CD8-positive, alpha-beta memory T cell (primary cell): ENCODE data around the gene SLC16A2. TPM values are rescaled to one million over a fixed set of nuclear protein-coding genes. Genes with fewer than 3 reads are reported as not detected.

Experiments used
- CTCF ChIA-PET: fragments of 350-600 bp; sonication (Branson Sonifier 250); formaldehyde crosslinking; loops from one replicate; lab custom pipeline; 2021; ENCODE audit warnings: antibody characterized with exemption; lab: Charles Lee
- POLR2A ChIA-PET: fragments of 350-600 bp; sonication (Branson Sonifier 250); formaldehyde crosslinking; loops from one replicate; lab custom pipeline; 2021; ENCODE audit warnings: antibody characterized with exemption; lab: Charles Lee
- DNase-seq, 5 donors: peaks; one replicate each; pipeline versions ENCODE4 v3.0.0 to v3.0.0-alpha.2; 2020 to 2022; ENCODE audit warnings: mixed read lengths in 1 of 5
- H3K27ac ChIP-seq: one replicate; pipeline ENCODE4 v1.7.0; 2013; ENCODE audit warnings: low read depth, mild to moderate bottlenecking, low read length, moderate library complexity
- H3K27me3 ChIP-seq: 2 replicates; pipeline ENCODE4 v1.7.0; 2013; ENCODE audit warnings: low read length, mild to moderate bottlenecking; ENCODE audit not compliant: insufficient read depth, poor library complexity, severe bottlenecking
- H3K36me3 ChIP-seq: 2 replicates; pipeline ENCODE4 v1.7.0; 2013; ENCODE audit warnings: mild to moderate bottlenecking, low read length, moderate library complexity; ENCODE audit not compliant: insufficient read depth
- H3K4me1 ChIP-seq: 2 replicates; pipeline ENCODE4 v1.7.0; 2013; ENCODE audit warnings: mild to moderate bottlenecking, low read length, moderate library complexity; ENCODE audit not compliant: insufficient read depth
- H3K4me3 ChIP-seq: 2 replicates; pipeline ENCODE4 v1.7.0; 2013; ENCODE audit warnings: mild to moderate bottlenecking, low read length
- H3K9me3 ChIP-seq: 2 replicates; pipeline ENCODE4 v1.7.0; 2013; ENCODE audit warnings: mild to moderate bottlenecking, low read length
- H3K27ac Mint-ChIP-seq, 8 donors: one replicate each; pipeline ENCODE4 v1.8.0; 2020 to 2021; ENCODE audit warnings: mixed read lengths in 8 of 8, mild to moderate bottlenecking in 6 of 8, inconsistent platforms in 3 of 8, moderate library complexity in 3 of 8
- H3K27me3 Mint-ChIP-seq, 2 donors: one replicate each; pipeline ENCODE4 v1.8.0; 2020 to 2021; ENCODE audit warnings: mixed read lengths in 2 of 2, mild to moderate bottlenecking in 1 of 2, moderate library complexity in 1 of 2
- H3K36me3 Mint-ChIP-seq, 3 donors: one replicate each; pipeline ENCODE4 v1.8.0; 2020 to 2021; ENCODE audit warnings: mixed read lengths in 3 of 3, inconsistent platforms in 1 of 3, mild to moderate bottlenecking in 1 of 3
- H3K4me1 Mint-ChIP-seq, 3 donors: one replicate each; pipeline ENCODE4 v1.8.0; 2020 to 2021; ENCODE audit warnings: mixed read lengths in 3 of 3, inconsistent platforms in 1 of 3, mild to moderate bottlenecking in 1 of 3
- H3K4me3 Mint-ChIP-seq, 7 donors: one replicate each; pipeline ENCODE4 v1.8.0; 2020 to 2021; ENCODE audit warnings: mixed read lengths in 7 of 7, mild to moderate bottlenecking in 6 of 7, moderate library complexity in 4 of 7, inconsistent platforms in 2 of 7
- H3K9me3 Mint-ChIP-seq, 5 donors: one replicate each; pipeline ENCODE4 v1.8.0; 2020 to 2022; ENCODE audit warnings: mixed read lengths in 5 of 5, mild to moderate bottlenecking in 3 of 5, moderate library complexity in 2 of 5, inconsistent platforms in 1 of 5
- polyA plus RNA-seq: library from polyadenylated mRNA; unstranded; fragments of 300-500 nt; fragmentation: Illumina TruSeq; gene quantifications from one replicate; pipeline ENCODE4 v1.2.3, GENCODE V29; 2021
- total RNA-seq, 2 experiments: library from RNA; stranded (reverse); gene quantifications; one replicate each; pipeline ENCODE4 v1.2.3, GENCODE V29; 2021

The SLC16A2 gene
- total RNA-seq (under 1 TPM; 0.46 to 0.78 TPM), polyA plus RNA-seq (0.24 TPM)

DNA sequence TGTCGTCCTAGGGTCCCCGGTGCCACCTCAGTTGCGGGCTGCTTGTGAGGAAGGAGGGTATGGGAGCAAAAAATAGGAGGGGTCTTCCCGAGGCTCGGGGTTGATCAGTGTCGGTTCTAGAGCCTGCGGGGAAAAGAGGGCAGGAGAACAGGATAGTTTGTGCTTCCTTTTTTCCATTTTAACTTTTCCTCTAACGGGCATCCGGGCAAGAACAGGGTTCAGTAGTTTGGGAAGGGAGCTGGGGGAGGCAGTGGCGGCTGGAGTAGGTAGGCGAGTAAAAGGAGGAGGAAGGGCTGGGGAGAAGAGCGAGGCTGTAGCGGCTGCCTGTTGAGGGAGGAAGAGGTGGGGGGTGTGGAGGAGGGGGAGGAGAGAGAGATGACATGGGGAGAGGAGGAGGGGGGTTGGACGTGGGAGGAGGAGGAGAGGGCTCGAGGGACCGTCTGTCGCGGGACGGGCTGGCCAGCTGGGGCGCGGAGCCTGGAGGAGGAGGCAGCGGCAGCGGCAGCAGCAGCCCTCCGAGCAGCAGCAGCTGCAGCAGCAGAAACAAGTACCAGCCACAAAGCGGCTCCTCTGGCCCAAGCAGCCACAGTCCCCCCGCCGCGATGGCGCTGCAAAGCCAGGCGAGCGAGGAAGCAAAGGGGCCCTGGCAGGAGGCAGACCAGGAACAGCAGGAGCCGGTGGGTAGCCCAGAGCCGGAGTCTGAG, at the start of gene SLC16A2:
Gene SLC16A2, plus strand, starts transcription at position 458 of the 704 bp plus-strand sequence. Its CDS starts 145 bp downstream, at position 603.
- Mint-ChIP-seq H3K4me3 (peak within 1 kb of the TSS; percentile 68 to 93 (median 83)), H3K9me3 (no peaks in the 10 kb centered on the region), H3K27ac (peak within 1 kb of the TSS in 1 of 8 donors; percentile 46), H3K4me1 (peaks cover 6 to 18% (median 10%) of the 10 kb centered on the region in 3 donors), H3K27me3 (peaks cover 28% of the 10 kb centered on the region in 2 donors), H3K36me3 (no peaks in the 10 kb centered on the region)
- POLR2A ChIA-PET = no interaction called here
- DNase-seq = peak in 4 of 5 donors; percentile 7 to 50 (median 18)
- no peaks in the 10 kb centered on the region for H3K9me3 ChIP-seq
- H3K27me3 ChIP-seq = no peaks in the 10 kb centered on the region
- H3K4me1 ChIP-seq = no peaks in the 10 kb centered on the region
- no peak within 1 kb of the TSS for H3K27ac ChIP-seq
- CTCF ChIA-PET = no interaction called here
- H3K36me3 ChIP-seq = no peaks in the 10 kb centered on the region
- peak within 1 kb of the TSS; percentile 39 for H3K4me3 ChIP-seq

DNA sequence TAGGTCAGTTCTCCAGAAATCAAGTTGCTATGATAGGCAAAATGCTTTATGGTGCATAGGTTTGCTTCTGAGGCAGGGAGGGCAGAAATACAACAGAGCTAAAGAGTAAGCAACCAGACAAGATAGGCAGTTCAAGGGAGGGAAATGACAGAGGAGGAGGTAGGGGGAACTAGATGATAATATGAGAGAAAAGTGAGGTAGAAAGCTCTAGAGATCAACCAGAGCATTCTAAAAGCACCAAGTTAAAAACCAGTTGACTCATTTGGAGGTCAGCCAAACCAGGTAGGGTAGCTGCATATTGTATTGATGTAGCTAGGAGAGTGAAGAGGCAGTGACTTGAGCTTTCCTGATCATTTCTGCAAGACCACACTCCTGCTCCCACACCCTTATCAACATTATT, 49.0 kb upstream of the SLC16A2 start:
- H3K4me1 Mint-ChIP-seq = no peaks in the 10 kb centered on the region
- no peak overlapping the region for H3K27ac Mint-ChIP-seq
- Histone ChIP-seq H3K27me3 (no peaks in the 10 kb centered on the region), H3K4me1 (no peaks in the 10 kb centered on the region), H3K27ac (no peak overlapping the region), H3K9me3 (no peaks in the 10 kb centered on the region), H3K4me3 (no peak overlapping the region), H3K36me3 (no peaks in the 10 kb centered on the region)
- ChIA-PET CTCF (no interaction called here), POLR2A (no interaction called here)
- no peaks in the 10 kb centered on the region for H3K9me3 Mint-ChIP-seq
- no peaks in the 10 kb centered on the region for H3K36me3 Mint-ChIP-seq
- H3K4me3 Mint-ChIP-seq = no peak overlapping the region
- DNase-seq = no peak
- H3K27me3 Mint-ChIP-seq = no peaks in the 10 kb centered on the region

DNA sequence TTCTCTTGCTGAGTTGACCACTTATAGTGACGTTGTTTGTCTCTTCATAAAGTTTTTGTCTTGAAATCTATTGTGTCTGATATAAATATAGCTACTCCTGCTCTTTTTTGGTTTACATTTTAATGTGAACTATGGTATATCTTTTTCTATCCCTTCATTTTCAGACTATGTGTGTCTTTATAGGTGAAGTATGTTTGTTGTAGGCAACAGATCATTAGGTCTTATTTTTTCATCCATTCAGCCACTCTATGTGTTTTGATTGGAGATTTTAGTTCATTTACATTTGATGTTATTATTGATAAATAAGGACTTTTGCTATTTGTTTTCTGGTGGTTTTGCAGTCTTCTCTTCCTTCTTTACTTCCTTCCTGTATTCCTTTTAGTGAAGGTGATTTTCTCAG, 44.0 kb upstream of the SLC16A2 start:
- Mint-ChIP-seq H3K4me1 (no peaks in the 10 kb centered on the region), H3K27me3 (peaks cover 0 to 9% of the 10 kb centered on the region in 2 donors), H3K9me3 (no peaks in the 10 kb centered on the region), H3K36me3 (no peaks in the 10 kb centered on the region), H3K4me3 (no peak overlapping the region), H3K27ac (no peak overlapping the region)
- Histone ChIP-seq H3K36me3 (no peaks in the 10 kb centered on the region), H3K4me1 (no peaks in the 10 kb centered on the region), H3K4me3 (no peak overlapping the region), H3K9me3 (no peaks in the 10 kb centered on the region), H3K27me3 (no peaks in the 10 kb centered on the region), H3K27ac (no peak overlapping the region)
- DNase-seq = no peak
- ChIA-PET POLR2A (no interaction called here), CTCF (no interaction called here)

DNA sequence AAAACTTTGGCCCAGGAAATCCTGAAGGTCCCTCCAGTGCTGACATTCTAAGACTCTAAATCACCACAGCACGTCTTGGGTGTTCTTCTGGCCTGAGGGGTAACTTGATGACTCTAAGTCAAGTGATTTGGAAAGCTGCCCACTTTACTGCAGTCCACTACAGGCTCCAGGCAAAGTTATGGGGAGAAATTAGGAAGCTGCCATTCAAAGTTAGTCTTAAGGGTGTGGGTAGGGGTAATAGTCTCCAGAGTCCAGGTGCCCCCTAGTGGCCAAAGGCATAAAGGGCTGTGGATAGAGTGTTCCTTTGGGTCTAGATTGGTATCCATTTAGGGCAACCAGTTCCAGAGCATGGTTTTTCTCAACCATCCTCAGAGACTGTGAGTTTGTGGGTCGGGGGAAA, 38.7 kb upstream of the SLC16A2 start:
- H3K27me3 Mint-ChIP-seq = peaks cover 5 to 12% of the 10 kb centered on the region in 2 donors
- no peaks in the 10 kb centered on the region for H3K9me3 Mint-ChIP-seq
- no peak overlapping the region for H3K4me3 Mint-ChIP-seq
- Histone ChIP-seq H3K36me3 (no peaks in the 10 kb centered on the region), H3K9me3 (no peaks in the 10 kb centered on the region), H3K4me3 (no peak overlapping the region), H3K27ac (no peak overlapping the region), H3K4me1 (no peaks in the 10 kb centered on the region), H3K27me3 (no peaks in the 10 kb centered on the region)
- H3K36me3 Mint-ChIP-seq = no peaks in the 10 kb centered on the region
- POLR2A ChIA-PET = no interaction called here
- DNase-seq = peak; percentile 14 to 52 (median 25)
- CTCF ChIA-PET = interaction anchor here (1.0 kb wide), 2 partner anchors 14 to 44 kb away, joined by 3 read pairs; no protein-coding TSS in a partner anchor
- H3K4me1 Mint-ChIP-seq = no peaks in the 10 kb centered on the region
- no peak overlapping the region for H3K27ac Mint-ChIP-seq

DNA sequence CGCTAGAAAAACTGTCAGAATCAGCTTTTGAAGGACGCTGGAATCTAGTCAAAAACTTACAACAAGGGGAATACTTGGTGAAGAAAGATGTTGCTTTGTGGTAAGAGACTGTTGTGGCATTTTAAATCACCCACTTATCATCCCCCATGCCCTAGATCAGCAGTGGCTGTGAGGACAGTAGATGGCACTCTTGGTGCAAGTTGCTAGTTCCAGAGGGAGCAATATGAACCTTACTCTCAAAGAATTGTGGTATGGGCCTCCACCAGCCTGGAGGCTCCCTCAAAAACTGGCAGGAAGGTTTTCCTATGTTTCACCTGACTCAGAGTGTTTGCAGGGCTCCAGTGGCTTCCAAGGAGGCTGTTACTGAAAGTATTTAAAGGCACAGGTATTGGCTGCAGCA, 37.7 kb upstream of the SLC16A2 start:
- DNase-seq = no peak
- Histone ChIP-seq H3K9me3 (no peaks in the 10 kb centered on the region), H3K4me3 (no peak overlapping the region), H3K27me3 (no peaks in the 10 kb centered on the region), H3K27ac (no peak overlapping the region), H3K36me3 (no peaks in the 10 kb centered on the region), H3K4me1 (no peaks in the 10 kb centered on the region)
- H3K4me3 Mint-ChIP-seq = no peak overlapping the region
- CTCF ChIA-PET = interaction anchor here (1.0 kb wide), 1 partner anchor 163 kb away, joined by 3 read pairs; no protein-coding TSS in a partner anchor
- H3K4me1 Mint-ChIP-seq = no peaks in the 10 kb centered on the region
- no peaks in the 10 kb centered on the region for H3K9me3 Mint-ChIP-seq
- POLR2A ChIA-PET = no interaction called here
- H3K36me3 Mint-ChIP-seq = no peaks in the 10 kb centered on the region
- H3K27me3 Mint-ChIP-seq = peaks cover 6 to 9% of the 10 kb centered on the region in 2 donors
- H3K27ac Mint-ChIP-seq = no peak overlapping the region

DNA sequence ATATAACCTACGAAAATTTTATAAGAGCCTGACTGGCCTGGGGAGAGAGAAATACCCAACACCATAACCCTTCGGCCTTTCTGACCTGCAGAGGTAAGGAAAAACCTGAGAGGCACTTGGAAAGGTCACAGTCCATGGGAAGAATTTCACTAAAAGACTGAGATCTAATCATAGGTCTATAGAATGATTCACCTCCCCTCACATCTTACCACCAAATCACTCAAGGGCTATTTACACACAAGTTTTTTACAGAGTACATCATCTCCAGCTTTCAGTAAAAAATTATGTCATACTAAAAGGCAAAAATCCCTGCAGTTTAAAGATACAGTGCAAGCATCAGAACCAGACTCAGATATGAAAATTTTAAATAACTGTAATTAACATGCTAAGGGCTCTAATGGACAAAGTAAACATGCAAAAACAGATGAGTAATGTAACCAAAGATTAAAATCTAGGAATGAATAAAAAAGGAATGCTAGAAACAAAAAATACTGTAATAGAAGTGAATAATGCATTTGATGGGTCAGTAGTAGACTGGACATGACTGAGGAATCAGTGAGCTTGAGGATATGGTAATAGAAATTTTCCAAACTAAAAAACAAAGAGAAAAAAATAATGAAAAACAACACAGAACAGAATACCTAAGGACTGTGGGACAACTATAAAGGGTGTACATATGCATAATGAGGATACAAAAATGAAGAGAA, 32.1 kb upstream of the SLC16A2 start:
- no peaks in the 10 kb centered on the region for H3K9me3 ChIP-seq
- H3K4me1 ChIP-seq = no peaks in the 10 kb centered on the region
- CTCF ChIA-PET = no interaction called here
- no peak for DNase-seq
- Mint-ChIP-seq H3K36me3 (no peaks in the 10 kb centered on the region), H3K4me1 (no peaks in the 10 kb centered on the region), H3K9me3 (no peaks in the 10 kb centered on the region), H3K4me3 (no peak overlapping the region), H3K27ac (no peak overlapping the region), H3K27me3 (peaks cover 13 to 25% of the 10 kb centered on the region in 2 donors)
- no peak overlapping the region for H3K27ac ChIP-seq
- H3K27me3 ChIP-seq = no peaks in the 10 kb centered on the region
- POLR2A ChIA-PET = no interaction called here
- H3K36me3 ChIP-seq = no peaks in the 10 kb centered on the region
- H3K4me3 ChIP-seq = no peak overlapping the region

DNA sequence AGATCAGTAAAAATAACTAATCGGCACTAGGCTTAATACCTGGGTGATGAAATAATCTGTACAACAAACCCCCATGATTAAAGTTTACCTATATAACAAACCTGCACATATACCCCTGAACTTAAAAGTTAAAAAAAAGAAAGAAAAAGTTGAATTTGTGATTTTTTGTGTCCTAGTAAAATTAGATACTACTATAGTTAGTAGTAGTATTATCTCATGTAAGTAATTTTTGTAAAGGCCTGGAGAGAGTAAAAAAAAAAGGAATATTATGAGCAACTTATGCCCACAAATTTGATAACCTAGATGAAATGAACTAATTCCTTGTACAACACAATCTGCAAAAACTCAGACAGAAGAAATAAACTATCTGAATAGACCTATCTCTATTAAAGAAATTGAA, 25.7 kb upstream of the SLC16A2 start:
- no peaks in the 10 kb centered on the region for H3K9me3 Mint-ChIP-seq
- H3K27me3 ChIP-seq = no peaks in the 10 kb centered on the region
- no peaks in the 10 kb centered on the region for H3K4me1 ChIP-seq
- no peak overlapping the region for H3K4me3 ChIP-seq
- H3K27ac ChIP-seq = no peak overlapping the region
- no peaks in the 10 kb centered on the region for H3K36me3 Mint-ChIP-seq
- H3K4me1 Mint-ChIP-seq = no peaks in the 10 kb centered on the region
- no peak for DNase-seq
- H3K36me3 ChIP-seq = no peaks in the 10 kb centered on the region
- ChIA-PET POLR2A (no interaction called here), CTCF (no interaction called here)
- no peaks in the 10 kb centered on the region for H3K9me3 ChIP-seq
- no peak overlapping the region for H3K27ac Mint-ChIP-seq
- peaks cover 15 to 16% of the 10 kb centered on the region in 2 donors for H3K27me3 Mint-ChIP-seq
- no peak overlapping the region for H3K4me3 Mint-ChIP-seq

DNA sequence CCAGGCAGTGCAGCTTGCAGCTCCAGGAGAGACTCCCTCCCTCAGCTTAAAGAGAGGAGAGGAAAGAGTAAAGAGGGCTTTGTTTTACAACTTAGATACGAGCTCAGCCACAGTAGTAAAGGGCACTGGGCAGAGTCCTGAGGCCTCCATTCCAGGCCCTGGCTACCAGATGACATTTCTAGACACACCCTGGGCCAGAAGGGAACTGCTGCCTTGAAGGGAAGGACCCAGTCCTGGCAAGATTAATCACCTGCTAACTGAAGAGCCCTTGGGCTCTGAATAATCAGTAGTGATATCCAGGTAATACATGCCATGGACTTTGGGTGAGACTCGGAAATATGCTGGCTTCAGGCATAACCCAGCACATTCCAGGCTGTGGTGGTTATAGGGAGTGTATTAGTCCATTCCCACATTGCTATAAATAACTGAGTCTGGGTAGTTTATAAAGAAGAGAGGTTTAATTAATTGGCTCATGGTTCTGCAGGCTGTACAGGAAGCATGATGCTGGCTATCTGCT, 15.3 kb upstream of the SLC16A2 start:
- Mint-ChIP-seq H3K9me3 (no peaks in the 10 kb centered on the region), H3K27me3 (no peaks in the 10 kb centered on the region), H3K36me3 (no peaks in the 10 kb centered on the region), H3K4me1 (no peaks in the 10 kb centered on the region), H3K27ac (no peak overlapping the region), H3K4me3 (no peak overlapping the region)
- Histone ChIP-seq H3K27ac (no peak overlapping the region), H3K27me3 (no peaks in the 10 kb centered on the region), H3K4me1 (no peaks in the 10 kb centered on the region), H3K4me3 (no peak overlapping the region), H3K9me3 (no peaks in the 10 kb centered on the region), H3K36me3 (no peaks in the 10 kb centered on the region)
- ChIA-PET CTCF (no interaction called here), POLR2A (no interaction called here)
- no peak for DNase-seq
